Measurements from ENCODE around the gene MYCL. TPM values are rescaled to one million over a fixed set of nuclear protein-coding genes. Genes with fewer than 3 reads are reported as not detected.

The MYCL gene
- total and polyA plus RNA-seq, 2 of the 13 experiments (the other 11 are each of a cell fraction or from before 2014, with no cell fraction given): 0.31 to 1.7 TPM

DNA sequence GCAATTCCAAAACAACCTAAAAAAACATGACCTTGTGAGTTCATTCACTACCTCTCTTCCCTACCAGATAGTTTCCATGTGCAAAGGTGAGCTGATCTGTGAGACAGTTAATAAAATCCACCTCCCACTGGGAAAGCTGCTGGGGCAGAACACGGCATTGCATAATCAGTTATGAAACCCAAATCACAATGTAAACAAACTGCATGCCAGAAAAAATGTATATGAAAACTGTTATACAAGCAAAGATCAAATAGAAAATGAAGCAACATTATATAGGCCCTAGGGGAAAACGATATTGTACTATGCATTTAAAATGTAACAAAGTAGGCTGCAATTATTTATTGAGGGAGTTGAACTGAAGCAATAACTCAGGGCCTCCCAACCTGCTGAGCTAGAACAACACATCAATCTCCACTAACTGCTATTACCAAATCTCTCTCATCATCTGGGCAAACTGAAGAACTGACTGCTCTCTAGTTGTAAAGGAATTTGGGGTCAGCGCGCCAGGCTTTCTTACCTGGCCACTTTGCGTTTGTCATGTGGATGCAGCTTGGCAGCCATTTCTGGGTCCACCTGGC lies 49.4 kb downstream of the MYCL start (continued):
- TF ChIP-seq, protein P1, sequence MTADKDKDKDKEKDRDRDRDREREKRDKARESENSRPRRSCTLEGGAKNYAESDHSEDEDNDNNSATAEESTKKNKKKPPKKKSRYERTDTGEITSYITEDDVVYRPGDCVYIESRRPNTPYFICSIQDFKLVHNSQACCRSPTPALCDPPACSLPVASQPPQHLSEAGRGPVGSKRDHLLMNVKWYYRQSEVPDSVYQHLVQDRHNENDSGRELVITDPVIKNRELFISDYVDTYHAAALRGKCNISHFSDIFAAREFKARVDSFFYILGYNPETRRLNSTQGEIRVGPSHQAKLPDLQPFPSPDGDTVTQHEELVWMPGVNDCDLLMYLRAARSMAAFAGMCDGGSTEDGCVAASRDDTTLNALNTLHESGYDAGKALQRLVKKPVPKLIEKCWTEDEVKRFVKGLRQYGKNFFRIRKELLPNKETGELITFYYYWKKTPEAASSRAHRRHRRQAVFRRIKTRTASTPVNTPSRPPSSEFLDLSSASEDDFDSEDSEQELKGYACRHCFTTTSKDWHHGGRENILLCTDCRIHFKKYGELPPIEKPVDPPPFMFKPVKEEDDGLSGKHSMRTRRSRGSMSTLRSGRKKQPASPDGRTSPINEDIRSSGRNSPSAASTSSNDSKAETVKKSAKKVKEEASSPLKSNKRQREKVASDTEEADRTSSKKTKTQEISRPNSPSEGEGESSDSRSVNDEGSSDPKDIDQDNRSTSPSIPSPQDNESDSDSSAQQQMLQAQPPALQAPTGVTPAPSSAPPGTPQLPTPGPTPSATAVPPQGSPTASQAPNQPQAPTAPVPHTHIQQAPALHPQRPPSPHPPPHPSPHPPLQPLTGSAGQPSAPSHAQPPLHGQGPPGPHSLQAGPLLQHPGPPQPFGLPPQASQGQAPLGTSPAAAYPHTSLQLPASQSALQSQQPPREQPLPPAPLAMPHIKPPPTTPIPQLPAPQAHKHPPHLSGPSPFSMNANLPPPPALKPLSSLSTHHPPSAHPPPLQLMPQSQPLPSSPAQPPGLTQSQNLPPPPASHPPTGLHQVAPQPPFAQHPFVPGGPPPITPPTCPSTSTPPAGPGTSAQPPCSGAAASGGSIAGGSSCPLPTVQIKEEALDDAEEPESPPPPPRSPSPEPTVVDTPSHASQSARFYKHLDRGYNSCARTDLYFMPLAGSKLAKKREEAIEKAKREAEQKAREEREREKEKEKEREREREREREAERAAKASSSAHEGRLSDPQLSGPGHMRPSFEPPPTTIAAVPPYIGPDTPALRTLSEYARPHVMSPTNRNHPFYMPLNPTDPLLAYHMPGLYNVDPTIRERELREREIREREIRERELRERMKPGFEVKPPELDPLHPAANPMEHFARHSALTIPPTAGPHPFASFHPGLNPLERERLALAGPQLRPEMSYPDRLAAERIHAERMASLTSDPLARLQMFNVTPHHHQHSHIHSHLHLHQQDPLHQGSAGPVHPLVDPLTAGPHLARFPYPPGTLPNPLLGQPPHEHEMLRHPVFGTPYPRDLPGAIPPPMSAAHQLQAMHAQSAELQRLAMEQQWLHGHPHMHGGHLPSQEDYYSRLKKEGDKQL (CRISPR knock-in tag; IDR thresholded peaks at IDR 0.05; ENCODE audit: low read depth): no peak
- no peak for TF ChIP-seq PHF8 (CRISPR knock-in tag; IDR thresholded peaks at IDR 0.05)
- no peak for TF ChIP-seq TEAD2 (CRISPR knock-in tag; IDR thresholded peaks at IDR 0.05)
- no peak for TF ChIP-seq KAT7 (CRISPR knock-in tag; IDR thresholded peaks at IDR 0.05; ENCODE audit: borderline replicate concordance)
- 0 out of 2 replicates have a peak, but pooled peaks have one; percentile 18 for TF ChIP-seq KMT2B (CRISPR knock-in tag; IDR thresholded peaks at IDR 0.05)
- no peak for TF ChIP-seq CC2D1A (CRISPR knock-in tag; IDR thresholded peaks at IDR 0.05)
- no peak for TF ChIP-seq ZNF839 (CRISPR knock-in tag; IDR thresholded peaks at IDR 0.05; ENCODE audit: borderline replicate concordance)
- TF ChIP-seq ZSCAN25 (CRISPR knock-in tag; IDR thresholded peaks at IDR 0.05): no peak
- TF ChIP-seq, protein P2, sequence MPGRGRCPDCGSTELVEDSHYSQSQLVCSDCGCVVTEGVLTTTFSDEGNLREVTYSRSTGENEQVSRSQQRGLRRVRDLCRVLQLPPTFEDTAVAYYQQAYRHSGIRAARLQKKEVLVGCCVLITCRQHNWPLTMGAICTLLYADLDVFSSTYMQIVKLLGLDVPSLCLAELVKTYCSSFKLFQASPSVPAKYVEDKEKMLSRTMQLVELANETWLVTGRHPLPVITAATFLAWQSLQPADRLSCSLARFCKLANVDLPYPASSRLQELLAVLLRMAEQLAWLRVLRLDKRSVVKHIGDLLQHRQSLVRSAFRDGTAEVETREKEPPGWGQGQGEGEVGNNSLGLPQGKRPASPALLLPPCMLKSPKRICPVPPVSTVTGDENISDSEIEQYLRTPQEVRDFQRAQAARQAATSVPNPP (CRISPR knock-in tag; IDR thresholded peaks at IDR 0.05): no peak
- TF ChIP-seq ISX (CRISPR knock-in tag; conservative IDR thresholded peaks at IDR 0.05): no peak
- TF ChIP-seq, protein P3, sequence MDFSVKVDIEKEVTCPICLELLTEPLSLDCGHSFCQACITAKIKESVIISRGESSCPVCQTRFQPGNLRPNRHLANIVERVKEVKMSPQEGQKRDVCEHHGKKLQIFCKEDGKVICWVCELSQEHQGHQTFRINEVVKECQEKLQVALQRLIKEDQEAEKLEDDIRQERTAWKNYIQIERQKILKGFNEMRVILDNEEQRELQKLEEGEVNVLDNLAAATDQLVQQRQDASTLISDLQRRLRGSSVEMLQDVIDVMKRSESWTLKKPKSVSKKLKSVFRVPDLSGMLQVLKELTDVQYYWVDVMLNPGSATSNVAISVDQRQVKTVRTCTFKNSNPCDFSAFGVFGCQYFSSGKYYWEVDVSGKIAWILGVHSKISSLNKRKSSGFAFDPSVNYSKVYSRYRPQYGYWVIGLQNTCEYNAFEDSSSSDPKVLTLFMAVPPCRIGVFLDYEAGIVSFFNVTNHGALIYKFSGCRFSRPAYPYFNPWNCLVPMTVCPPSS (IDR thresholded peaks at IDR 0.05): no peak
- peak; percentile 22; the same call in 1 of the 3 replicates for TF ChIP-seq MXI1 (IDR thresholded peaks at IDR 0.05; ENCODE audit: borderline replicate concordance, low read depth, low read length)
- no peak for TF ChIP-seq ZNF841 (CRISPR knock-in tag; IDR thresholded peaks at IDR 0.05; ENCODE audit: borderline replicate concordance)
- TF ChIP-seq ZBTB1 (CRISPR knock-in tag; IDR thresholded peaks at IDR 0.05; ENCODE audit: borderline replicate concordance): no peak
- TF ChIP-seq ZNF773 (CRISPR knock-in tag; IDR thresholded peaks at IDR 0.05; ENCODE audit: borderline replicate concordance): no peak
- TF ChIP-seq, protein P4, sequence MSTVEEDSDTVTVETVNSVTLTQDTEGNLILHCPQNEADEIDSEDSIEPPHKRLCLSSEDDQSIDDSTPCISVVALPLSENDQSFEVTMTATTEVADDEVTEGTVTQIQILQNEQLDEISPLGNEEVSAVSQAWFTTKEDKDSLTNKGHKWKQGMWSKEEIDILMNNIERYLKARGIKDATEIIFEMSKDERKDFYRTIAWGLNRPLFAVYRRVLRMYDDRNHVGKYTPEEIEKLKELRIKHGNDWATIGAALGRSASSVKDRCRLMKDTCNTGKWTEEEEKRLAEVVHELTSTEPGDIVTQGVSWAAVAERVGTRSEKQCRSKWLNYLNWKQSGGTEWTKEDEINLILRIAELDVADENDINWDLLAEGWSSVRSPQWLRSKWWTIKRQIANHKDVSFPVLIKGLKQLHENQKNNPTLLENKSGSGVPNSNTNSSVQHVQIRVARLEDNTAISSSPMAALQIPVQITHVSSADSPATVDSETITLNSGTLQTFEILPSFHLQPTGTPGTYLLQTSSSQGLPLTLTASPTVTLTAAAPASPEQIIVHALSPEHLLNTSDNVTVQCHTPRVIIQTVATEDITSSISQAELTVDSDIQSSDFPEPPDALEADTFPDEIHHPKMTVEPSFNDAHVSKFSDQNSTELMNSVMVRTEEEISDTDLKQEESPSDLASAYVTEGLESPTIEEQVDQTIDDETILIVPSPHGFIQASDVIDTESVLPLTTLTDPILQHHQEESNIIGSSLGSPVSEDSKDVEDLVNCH (CRISPR knock-in tag; IDR thresholded peaks at IDR 0.05): no peak
- no peak for TF ChIP-seq ZNF7 (CRISPR knock-in tag; IDR thresholded peaks at IDR 0.05)
- TF ChIP-seq, protein P5, sequence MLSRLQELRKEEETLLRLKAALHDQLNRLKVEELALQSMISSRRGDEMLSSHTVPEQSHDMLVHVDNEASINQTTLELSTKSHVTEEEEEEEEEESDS (CRISPR knock-in tag; IDR thresholded peaks at IDR 0.05; ENCODE audit: borderline replicate concordance): no peak
- TF ChIP-seq ZNF749 (CRISPR knock-in tag; IDR thresholded peaks at IDR 0.05; ENCODE audit: borderline replicate concordance): no peak
- TF ChIP-seq HMG20B (CRISPR knock-in tag; conservative IDR thresholded peaks at IDR 0.05): no peak
- TF ChIP-seq RCOR2 (CRISPR knock-in tag; IDR thresholded peaks at IDR 0.05): 0 out of 2 replicates have a peak, but pooled peaks have one; percentile 41
